ENCODE results near the gene ACTR3C.
"Not testable (repeated sequence)": the region's sequence is repeated elsewhere in the genome, so short reads cannot be mapped to it uniquely, and the experiment has no call there.

The ACTR3C gene

GRCh38 chr7:150335108-150335773 lies 11.9 kb upstream of the ACTR3C start:
- no peak for DNase-seq

GRCh38 chr7:150334108-150334507 lies 10.8 kb upstream of the ACTR3C start:
- DNase-seq: no peak

DNA sequence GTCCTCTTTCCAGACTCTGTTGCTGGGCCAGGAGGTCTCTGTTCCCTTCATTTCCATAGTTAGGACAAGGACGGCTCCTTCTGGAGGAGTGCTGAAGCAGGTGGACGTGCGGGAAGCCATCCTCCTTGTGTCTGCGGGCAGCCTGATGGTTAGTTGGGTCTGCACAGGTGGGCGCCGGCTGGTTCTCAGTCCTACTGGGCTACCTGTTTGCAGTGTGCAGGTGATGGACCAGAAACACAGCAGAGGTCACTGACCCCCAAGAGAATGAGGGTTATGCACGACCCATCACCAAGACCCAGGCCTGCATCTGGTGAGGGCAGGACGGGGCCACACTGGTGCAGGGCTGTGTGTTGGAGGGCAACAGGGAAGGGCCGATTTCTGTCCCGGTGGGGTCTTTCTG lies 10.3 kb upstream of the ACTR3C start:
- DNase-seq: no peak

- DNase-seq: no peak
Observed at GRCh38 chr7:150332852-150333635, 9.7 kb upstream of the ACTR3C start.

DNA sequence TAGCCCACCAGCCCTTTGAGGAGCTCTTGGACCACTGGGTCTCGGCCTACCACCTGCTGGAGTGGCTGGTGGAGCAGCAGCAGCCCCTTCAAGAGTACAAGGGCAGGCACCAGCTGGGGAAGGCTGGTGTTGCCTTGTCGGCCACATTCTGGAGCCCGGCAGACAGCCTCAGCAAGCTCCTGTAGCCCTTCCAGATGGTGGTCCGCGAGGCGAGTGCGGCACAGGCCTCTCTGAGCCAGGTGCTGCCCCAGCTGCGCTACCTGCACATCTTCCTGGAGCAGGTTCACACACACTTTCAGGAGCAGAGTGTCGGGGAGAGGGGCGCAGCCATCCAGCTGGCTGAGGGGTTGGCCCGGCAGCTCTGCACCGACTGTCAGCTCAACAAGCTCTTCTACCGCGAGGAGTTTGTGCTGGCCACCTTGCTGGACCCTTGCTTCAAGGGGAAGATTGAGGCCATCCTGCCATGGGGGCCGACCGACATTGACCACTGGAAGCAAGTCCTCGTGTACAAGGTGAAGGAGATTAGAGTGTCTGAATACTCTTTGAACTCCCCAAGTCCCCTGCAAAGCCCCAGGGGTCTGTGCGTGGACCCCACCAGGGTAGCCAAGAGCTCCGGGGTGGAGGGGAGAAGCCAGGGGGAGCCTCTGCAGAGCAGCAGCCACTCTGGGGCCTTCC lies 7.0 kb upstream of the ACTR3C start:
- no peak for DNase-seq

DNA sequence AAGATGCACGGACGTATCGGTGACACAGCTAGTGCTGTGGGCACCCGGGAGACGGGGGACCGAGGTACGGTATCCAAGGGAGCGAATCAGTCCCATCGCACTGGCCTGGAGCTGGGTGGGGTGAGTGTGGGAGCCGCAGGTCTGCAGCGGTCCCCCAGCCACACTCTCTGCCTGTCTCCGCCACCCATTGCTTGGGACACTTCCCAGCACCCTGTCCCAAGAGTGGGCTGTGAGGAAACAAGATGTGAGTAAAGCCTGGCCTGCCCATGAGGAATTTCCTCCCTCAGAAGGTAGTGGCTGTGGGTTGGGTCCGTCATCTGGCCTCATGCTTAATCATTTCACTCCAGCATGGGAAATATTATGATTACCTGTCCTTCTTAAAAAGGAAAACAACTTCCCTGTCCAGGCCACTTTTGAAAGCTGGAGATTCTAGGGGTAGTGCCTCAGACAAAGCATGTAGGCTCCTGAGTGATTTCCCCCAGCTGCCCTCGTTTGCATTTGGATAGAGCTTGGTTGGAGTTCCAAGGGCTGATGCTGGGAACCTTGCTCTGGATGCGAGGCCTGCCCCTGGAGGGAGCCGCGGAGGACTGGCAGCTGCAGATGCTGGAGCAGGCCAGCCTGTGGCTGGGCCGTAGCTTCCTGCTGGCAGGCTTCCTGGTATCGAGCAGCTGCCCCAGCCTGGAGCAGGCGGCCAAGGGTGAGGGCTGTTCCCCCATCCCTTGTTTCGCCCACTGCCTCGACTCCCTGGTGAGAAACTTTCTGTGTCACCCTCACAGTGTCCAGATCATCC lies 6.2 kb upstream of the ACTR3C start:
- no peak for DNase-seq

- no peak for DNase-seq
Observed at GRCh38 chr7:150327308-150327707, 4.0 kb upstream of the ACTR3C start.

DNA sequence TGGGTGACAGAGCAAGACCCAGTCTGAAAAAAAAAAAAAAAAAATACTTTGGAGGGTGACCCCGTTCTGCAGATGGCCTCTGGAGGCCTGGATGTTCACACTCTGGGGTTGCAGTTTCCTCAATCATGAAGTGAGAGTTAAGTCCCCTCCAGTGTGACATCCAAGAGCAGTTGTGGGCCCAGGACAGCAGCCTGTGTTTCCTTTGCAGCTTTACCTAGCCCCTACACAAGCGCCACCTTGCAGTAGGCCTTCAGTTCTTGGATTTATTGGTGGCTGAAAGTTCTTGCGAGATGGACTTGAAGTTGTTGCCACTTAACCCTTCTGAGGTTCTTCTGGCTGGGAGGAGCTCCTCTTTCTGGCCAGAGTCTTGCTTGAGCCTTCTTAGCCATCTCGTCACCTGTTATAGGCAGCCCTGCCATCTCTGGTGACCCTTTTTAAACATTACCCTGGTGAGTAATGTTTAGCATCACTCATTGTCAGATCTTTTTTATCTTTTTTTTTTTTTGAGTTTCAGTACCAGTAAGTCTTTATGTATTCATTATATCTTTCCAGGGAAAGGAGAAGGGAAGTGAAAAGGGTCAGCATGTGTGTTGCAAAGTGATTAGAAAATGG lies 3.4 kb upstream of the ACTR3C start:
- no peak for DNase-seq

DNA sequence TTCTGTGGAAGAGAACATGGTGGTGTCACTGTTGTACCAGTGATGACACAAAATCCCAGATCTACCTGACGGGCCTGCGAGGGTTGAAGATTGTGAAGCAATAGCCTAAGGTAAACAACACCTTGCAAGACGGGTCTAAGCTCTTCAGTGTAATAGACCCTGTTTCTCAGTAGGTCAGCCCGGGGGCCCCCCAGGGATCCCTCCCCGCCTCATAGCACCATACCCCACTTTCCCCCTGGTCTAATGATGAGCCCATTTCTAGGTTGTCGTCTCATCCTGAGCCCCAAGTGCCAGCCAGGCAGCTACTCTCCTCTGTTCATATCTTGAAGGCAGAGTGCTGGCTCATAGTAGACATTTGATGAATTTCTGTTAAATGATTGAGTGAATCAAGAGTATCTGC lies 2.6 kb upstream of the ACTR3C start:
- no peak for DNase-seq

GRCh38 chr7:150325110-150325611 lies 1.8 kb upstream of the ACTR3C start:
- no peak for DNase-seq

DNA sequence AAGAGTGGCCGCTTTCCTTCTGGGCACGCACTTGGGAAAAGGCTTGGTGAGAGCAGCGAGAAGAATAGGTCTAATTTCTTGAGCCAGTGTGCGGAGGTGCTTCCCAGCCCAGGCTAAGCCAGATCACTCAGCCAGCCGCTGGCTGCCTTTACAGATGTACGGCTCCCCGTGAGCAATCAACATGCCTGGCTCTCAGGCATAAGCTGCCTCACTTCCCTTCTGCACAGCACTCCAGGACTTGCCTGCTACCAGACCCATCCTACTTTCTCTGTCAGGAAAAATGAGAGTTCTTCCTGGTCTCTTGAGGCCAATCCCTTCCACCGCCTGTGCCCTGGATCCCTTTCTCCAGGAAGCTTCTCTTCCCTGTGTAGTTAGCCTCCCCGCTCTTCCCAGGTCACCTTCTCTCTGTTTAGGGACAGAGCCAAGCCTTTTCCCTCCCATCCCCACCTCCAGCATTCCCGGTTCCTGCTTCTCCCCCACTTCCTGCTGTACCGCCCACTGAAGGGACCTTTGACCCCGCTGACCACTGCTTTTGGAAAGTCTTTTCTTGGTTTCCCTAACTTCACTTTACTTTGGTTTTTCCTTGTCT lies 1.1 kb upstream of the ACTR3C start:
- no peak for DNase-seq

DNA sequence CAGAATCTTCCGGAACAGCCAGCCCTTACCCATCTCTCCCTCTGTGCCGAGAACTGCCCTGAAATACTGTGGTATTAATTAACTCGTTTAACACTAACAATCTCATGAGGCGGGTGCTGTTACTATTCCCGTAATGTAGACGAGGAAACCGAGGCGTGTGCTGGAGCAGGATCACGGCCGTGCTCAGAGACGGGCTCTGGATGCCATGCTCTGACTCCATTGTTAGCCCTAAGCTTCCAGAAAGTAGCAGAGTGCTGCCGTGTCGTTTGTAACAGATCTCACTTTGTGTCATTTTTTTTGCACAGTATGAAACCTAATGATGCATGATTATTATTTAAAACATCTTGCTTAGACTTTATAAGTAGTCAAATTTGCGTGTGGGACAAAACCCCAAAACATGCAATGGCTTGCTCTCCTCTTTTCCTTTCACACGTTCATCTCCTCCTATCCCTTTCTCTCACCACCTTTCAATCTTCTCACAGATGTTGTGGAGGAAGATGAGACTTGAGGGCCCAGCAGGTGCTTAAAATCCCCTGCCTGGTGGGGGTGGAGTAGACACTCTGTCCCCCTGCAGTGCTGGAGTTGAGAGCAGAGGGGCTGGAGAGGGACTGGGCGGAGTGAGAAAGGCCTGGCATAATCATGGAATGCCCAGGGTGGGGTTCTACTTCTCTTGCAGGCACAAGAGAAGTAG lies 482 bp upstream of the ACTR3C start:
- DNase-seq: peak; percentile 46

- DNase-seq: no peak
Observed at GRCh38 chr7:150322114-150322832, 1.1 kb downstream of the ACTR3C start.

- no peak for DNase-seq
Observed at GRCh38 chr7:150321788-150322113, 1.6 kb downstream of the ACTR3C start.

GRCh38 chr7:150317748-150318444 lies 5.4 kb downstream of the ACTR3C start:
- DNase-seq: no peak

GRCh38 chr7:150316987-150317386 lies 6.4 kb downstream of the ACTR3C start:
- not testable (repeated sequence) for DNase-seq

DNA sequence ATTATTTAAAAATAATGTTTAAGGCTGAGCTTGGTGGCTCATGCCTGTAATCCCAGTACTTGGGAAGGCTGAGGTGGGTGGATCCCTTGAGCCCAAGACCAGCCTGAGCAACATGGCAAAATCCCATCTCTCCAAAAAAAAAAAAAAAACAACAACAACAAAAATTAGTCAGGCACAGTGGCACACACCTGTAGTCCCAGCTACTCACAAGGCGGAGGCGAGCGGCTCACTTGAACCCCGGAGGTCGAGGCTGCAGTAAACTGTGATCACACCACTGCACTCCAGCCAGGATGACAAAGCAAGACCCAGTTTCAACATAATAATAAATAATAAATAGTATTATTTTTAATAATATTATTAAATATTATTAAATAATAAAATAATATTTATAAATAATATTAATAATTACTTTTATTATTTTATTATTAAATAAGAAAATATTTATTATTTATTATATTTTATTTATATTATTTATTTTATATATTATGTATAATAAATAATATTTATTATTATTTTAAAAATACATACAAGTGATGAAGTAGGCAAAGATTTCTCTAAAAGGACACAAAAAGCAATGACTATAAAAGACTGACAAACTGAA lies 8.6 kb downstream of the ACTR3C start:
- DNase-seq: no peak

DNA sequence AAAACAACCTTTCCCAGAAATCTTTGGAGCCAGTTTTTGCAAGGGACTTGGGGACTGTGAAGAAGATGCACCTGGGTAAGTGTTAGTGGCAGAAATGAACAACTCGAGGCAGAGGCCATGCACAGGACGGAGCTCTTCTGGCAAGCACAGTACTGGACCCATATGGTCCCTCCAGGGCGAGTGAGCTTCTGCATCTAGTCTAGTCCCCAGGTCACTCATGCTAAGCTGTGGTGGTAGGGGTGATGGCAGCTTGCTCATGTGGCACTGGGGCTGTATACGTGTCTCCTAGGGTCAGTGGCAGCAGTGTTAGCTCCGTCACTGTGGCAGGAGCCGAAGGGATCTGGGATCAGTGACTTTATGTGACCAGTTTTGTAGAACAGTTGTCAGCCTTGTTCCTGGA lies 9.5 kb downstream of the ACTR3C start:
- DNase-seq: no peak

- DNase-seq: no peak
Observed at GRCh38 chr7:150313367-150313809, 10.0 kb downstream of the ACTR3C start.
